H1 (cell line): Measurements from ENCODE around the gene C1QTNF7. TPM values are rescaled to one million over a fixed set of nuclear protein-coding genes. Genes with fewer than 3 reads are reported as not detected.

Experiments
- CTCF ChIA-PET: fragments of 300-600 bp; sonication (Branson Sonifier 250); formaldehyde crosslinking; loops from one replicate; lab custom pipeline; 2021; ENCODE audit not compliant: partially characterized antibody; lab: Charles Lee
- POLR2A ChIA-PET: fragments of 300-600 bp; sonication (Branson Sonifier 250); formaldehyde crosslinking; loops from one replicate; lab custom pipeline; 2021; ENCODE audit warnings: inconsistent platforms; ENCODE audit not compliant: partially characterized antibody; lab: Charles Lee
- DNase-seq, 2 experiments: peaks; one replicate each; pipeline versions ENCODE4 v3.0.0 to v3.0.0-alpha.2; 2010 to 2022; ENCODE audit warnings: low spot score in 2 of 2, low read depth in 1 of 2, mixed read lengths in 1 of 2
- FAIRE-seq: peaks from 2 replicates; lab custom pipeline; 2011; peaks lifted over from hg19 to GRCh38; lab: Jason Lieb, UNC
- H2AFZ ChIP-seq: 2 replicates; pipeline ENCODE4 v1.8.1; 2012; ENCODE audit warnings: low read length, inconsistent platforms
- H2AK5ac ChIP-seq: 2 replicates; pipeline ENCODE4 v1.6.1; 2013; ENCODE audit warnings: low read depth, low read length
- H2BK120ac ChIP-seq: replicated peaks from 2 replicates; pipeline ENCODE3; 2013; ENCODE audit warnings: low read depth, low read length, inconsistent platforms
- H2BK12ac ChIP-seq: 2 replicates; pipeline ENCODE4 v1.6.1; 2013; ENCODE audit warnings: low read depth, low read length
- H2BK15ac ChIP-seq: 2 replicates; pipeline ENCODE4 v1.6.1; 2013; ENCODE audit warnings: low read length
- H2BK20ac ChIP-seq: 2 replicates; pipeline ENCODE4 v1.6.1; 2013; ENCODE audit warnings: low read length
- H2BK5ac ChIP-seq: 2 replicates; pipeline ENCODE4 v1.6.1; 2013; ENCODE audit warnings: low read depth, low read length
- H3K14ac ChIP-seq: 2 replicates; pipeline ENCODE4 v1.6.1; 2013; ENCODE audit warnings: inconsistent platforms; ENCODE audit not compliant: insufficient read length
- H3K18ac ChIP-seq: 2 replicates; pipeline ENCODE4 v1.6.1; 2013; ENCODE audit warnings: low read length; ENCODE audit errors: extremely low read depth
- H3K23ac ChIP-seq: 2 replicates; pipeline ENCODE4 v1.6.1; 2013; ENCODE audit warnings: inconsistent platforms; ENCODE audit not compliant: insufficient read length
- H3K23me2 ChIP-seq: 2 replicates; pipeline ENCODE4 v1.6.1; 2013; ENCODE audit warnings: low read depth, low read length
- H3K27ac ChIP-seq: 2 replicates; pipeline ENCODE4 v1.6.1; 2011; ENCODE audit warnings: low read depth, low read length, inconsistent platforms
- H3K27me3 ChIP-seq, 4 experiments: replicated peaks in 1 of 4; 1 replicate in 1 of 4; 2 replicates in 3 of 4; pipeline versions ENCODE4 v1.6.1 to v1.8.1; 2011 to 2013; ENCODE audit warnings: low read length in 3 of 4, mild to moderate bottlenecking in 3 of 4, inconsistent platforms in 2 of 4, mixed read lengths in 2 of 4, moderate library complexity in 1 of 4; ENCODE audit not compliant: control insufficient read depth in 3 of 4, insufficient read depth in 3 of 4; ENCODE audit errors: extremely low read depth in 1 of 4
- H3K36me3 ChIP-seq, 4 experiments: 2 replicates each; pipeline versions ENCODE4 v1.6.1 to v1.8.1; 2011 to 2013; ENCODE audit warnings: mild to moderate bottlenecking in 4 of 4, low read length in 3 of 4, moderate library complexity in 2 of 4, control low read depth in 1 of 4, inconsistent platforms in 1 of 4; ENCODE audit not compliant: insufficient read depth in 4 of 4, control insufficient read depth in 2 of 4
- H3K4ac ChIP-seq: replicated peaks from 2 replicates; pipeline ENCODE3; 2013; ENCODE audit warnings: low read length, low read depth, mixed read lengths, inconsistent platforms; ENCODE audit not compliant: insufficient read length
- H3K4me1 ChIP-seq, 4 experiments: replicated peaks in 1 of 4; 1 replicate in 1 of 4; 2 replicates in 3 of 4; pipeline versions ENCODE4 v1.6.1 to v1.8.1; 2011 to 2013; ENCODE audit warnings: low read length in 3 of 4, inconsistent platforms in 2 of 4, mixed read lengths in 1 of 4; ENCODE audit not compliant: insufficient read depth in 4 of 4, control insufficient read depth in 3 of 4
- H3K4me2 ChIP-seq, 2 experiments: 2 replicates each; pipeline versions ENCODE4 v1.6.1 to v1.8.1; 2011 to 2013; ENCODE audit warnings: low read depth in 2 of 2, low read length in 2 of 2, control low read depth in 1 of 2, inconsistent platforms in 1 of 2, mild to moderate bottlenecking in 1 of 2; ENCODE audit not compliant: insufficient read depth in 1 of 2
- H3K4me3 ChIP-seq, 4 experiments: fragments of 200-600, 300-600 bp in 1 of 4; sonication (generic), shearing (Covaris generic), sonication (Bioruptor Twin) in 1 of 4; 2 replicates each; pipeline versions ENCODE4 v1.5.1 to v1.8.1; 2011 to 2016; ENCODE audit warnings: low read length in 4 of 4, low read depth in 3 of 4, control low read depth in 2 of 4, inconsistent platforms in 2 of 4, mild to moderate bottlenecking in 2 of 4, mixed read lengths in 1 of 4, moderate library complexity in 1 of 4; ENCODE audit not compliant: insufficient read depth in 2 of 4; ENCODE audit errors: extremely low read depth in 1 of 4
- H3K56ac ChIP-seq: replicated peaks from 2 replicates; pipeline ENCODE3; 2013; ENCODE audit warnings: low read depth, mild to moderate bottlenecking, mixed read lengths, low read length, inconsistent platforms; ENCODE audit not compliant: insufficient read length
- H3K79me1 ChIP-seq: 2 replicates; pipeline ENCODE4 v1.6.1; 2013; ENCODE audit warnings: low read depth, low read length, control low read depth
- H3K79me2 ChIP-seq, 2 experiments: 2 replicates each; pipeline versions ENCODE4 v1.6.1 to v1.8.1; 2012 to 2013; ENCODE audit warnings: low read length in 2 of 2, mild to moderate bottlenecking in 2 of 2, inconsistent platforms in 1 of 2; ENCODE audit not compliant: insufficient read depth in 2 of 2, control insufficient read depth in 1 of 2
- H3K9ac ChIP-seq, 4 experiments: replicated peaks in 1 of 4; 1 replicate in 1 of 4; 2 replicates in 3 of 4; pipeline versions ENCODE4 v1.6.1 to v1.8.1; 2011 to 2013; ENCODE audit warnings: low read depth in 3 of 4, low read length in 3 of 4, control low read depth in 2 of 4, mild to moderate bottlenecking in 2 of 4, moderate library complexity in 2 of 4, inconsistent platforms in 1 of 4; ENCODE audit errors: extremely low read depth in 1 of 4
- H3K9me3 ChIP-seq, 2 experiments: 2 replicates each; pipeline versions ENCODE4 v1.6.1 to v1.8.1; 2012 to 2013; ENCODE audit warnings: mild to moderate bottlenecking in 2 of 2, moderate library complexity in 2 of 2, control low read depth in 1 of 2, inconsistent platforms in 1 of 2, low read depth in 1 of 2, low read length in 1 of 2, mixed read lengths in 1 of 2; ENCODE audit not compliant: insufficient read depth in 2 of 2
- H4K20me1 ChIP-seq, 2 experiments: replicated peaks in 1 of 2; 2 replicates each; pipeline versions ENCODE3 to v1.8.1; 2011 to 2013; ENCODE audit warnings: inconsistent platforms in 2 of 2, low read length in 2 of 2, mild to moderate bottlenecking in 1 of 2; ENCODE audit not compliant: insufficient read depth in 2 of 2, control insufficient read depth in 1 of 2
- H4K5ac ChIP-seq: 2 replicates; pipeline ENCODE4 v1.6.1; 2013; ENCODE audit warnings: low read length, low read depth, mixed read lengths, inconsistent platforms; ENCODE audit not compliant: insufficient read length
- H4K8ac ChIP-seq: 2 replicates; pipeline ENCODE4 v1.8.0; 2013; ENCODE audit warnings: mild to moderate bottlenecking, moderate library complexity, low read length, inconsistent platforms; ENCODE audit not compliant: insufficient read depth; ENCODE audit errors: extremely low read depth
- H4K91ac ChIP-seq: replicated peaks from 2 replicates; pipeline ENCODE3; 2013; ENCODE audit warnings: low read length, mixed read lengths, inconsistent platforms; ENCODE audit not compliant: insufficient read length
- CBX5 ChIP-seq: fragments of 300-800, 300-1000 bp; sonication (generic); IDR thresholded peaks from 2 replicates; pipeline ENCODE4 v1.7.1; 2016; ENCODE audit warnings: antibody characterized with exemption, low read length, low read depth
- EGR1 ChIP-seq: IDR thresholded peaks from 2 replicates; pipeline ENCODE4 v1.6.1; 2011; ENCODE audit warnings: low read depth, low read length, borderline replicate concordance
- NRF1 ChIP-seq: IDR thresholded peaks from 2 replicates; pipeline ENCODE4 v1.6.1; 2011; ENCODE audit warnings: mild to moderate bottlenecking, low read depth, low read length, improper control_type of control experiment
- SIN3A ChIP-seq, 2 experiments: IDR thresholded peaks in 1 of 2; conservative IDR thresholded peaks in 1 of 2; 2 replicates each; pipeline ENCODE4 v1.6.1; 2011 to 2012; ENCODE audit warnings: low read length in 2 of 2, improper control_type of control experiment in 1 of 2, low read depth in 1 of 2, mild to moderate bottlenecking in 1 of 2
- WGBS, 2 experiments: shearing (Covaris generic) in 1 of 2; methylation state at CpG; one replicate each; pipeline versions ENCODE4 v1.1.6 to v1.1.7; 2013 to 2015; ENCODE audit warnings: low lambda C conversion rate in 2 of 2, mixed read lengths in 2 of 2, inconsistent platforms in 1 of 2, low coverage in 1 of 2, missing lambda C conversion rate in 1 of 2; ENCODE audit not compliant: insufficient replicate concordance in 2 of 2, insufficient coverage in 1 of 2, insufficient read length in 1 of 2; ENCODE audit errors: extremely low coverage in 1 of 2, missing lambda C conversion rate in 1 of 2; 5-methylcytosine and 5-hydroxymethylcytosine counted together
- polyA plus RNA-seq, 7 experiments: library from polyadenylated mRNA; depleted of rRNA in 3 of 7; stranded (reverse) in 5 of 7; unstranded in 2 of 7; fragments of >200 nt in 5 of 7; fragments of 200-250 nt in 2 of 7; gene quantifications; 1 replicate in 5 of 7; 2 replicates in 1 of 7; 4 replicates in 1 of 7; pipeline versions ENCODE4 v1.2.1 to v1.2.3, GENCODE V29; 2011 to 2013; ENCODE audit warnings: missing spikeins in 2 of 7, mixed read lengths in 2 of 7
- total RNA-seq: library from RNA; stranded (reverse); fragmentation: NEBNext Ultra II Directional; extraction: Animal tissue kit (Norgen Biotek cat#: 25700); gene quantifications from 2 replicates; pipeline ENCODE4 v1.2.1, GENCODE V29; 2021
- TF ChIP-seq, protein P1 (sequence below): IDR thresholded peaks from 2 replicates; pipeline ENCODE4 v1.6.1; 2012; ENCODE audit warnings: inconsistent platforms

The C1QTNF7 gene
- total and polyA plus RNA-seq, 2 of the 8 experiments (the other 6 are each of a cell fraction or from before 2014, with no cell fraction given), result not detected

DNA sequence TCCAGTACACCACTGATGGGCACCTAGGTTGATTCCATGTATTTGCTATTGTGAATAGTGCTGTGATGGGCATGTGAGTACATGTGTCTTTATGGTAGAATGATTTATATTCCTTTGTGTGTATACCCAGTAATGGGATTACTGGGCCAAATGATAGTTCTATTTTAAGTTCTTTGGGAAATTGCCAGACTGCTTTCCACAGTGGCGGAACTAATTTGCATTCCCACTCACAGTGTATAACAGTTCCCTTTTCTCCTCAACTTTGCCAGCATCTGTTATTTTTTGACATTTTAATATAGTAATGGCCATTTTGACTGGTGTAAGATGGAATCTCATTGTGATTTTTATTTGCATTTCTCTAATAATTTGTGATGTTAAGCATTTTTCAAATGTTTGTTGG, 67.8 kb downstream of the C1QTNF7 start:
- no peak overlapping the region for H4K91ac ChIP-seq
- no peak overlapping the region for H4K8ac ChIP-seq
- no peaks in the 10 kb centered on the region for H3K36me3 ChIP-seq
- H2AK5ac ChIP-seq, result no peak overlapping the region
- peaks cover 2% of the 10 kb centered on the region in 2 experiments; a peak in 1 of 4 replicates for H3K9me3 ChIP-seq
- ChIA-PET POLR2A (no interaction called here), CTCF (interaction anchor here (0.7 kb wide), 1 partner anchor 259 kb away, joined by 3 read pairs; no protein-coding TSS in a partner anchor)
- H3K18ac ChIP-seq, result no peak overlapping the region
- H3K4me1 ChIP-seq, result no peaks in the 10 kb centered on the region
- no peak overlapping the region for H2BK12ac ChIP-seq
- H3K56ac ChIP-seq, result no peak overlapping the region
- no peak for FAIRE-seq
- no peak overlapping the region for H3K4me2 ChIP-seq
- H3K4me3 ChIP-seq, result no peak overlapping the region
- no peak overlapping the region for H2AFZ ChIP-seq
- H2BK5ac ChIP-seq, result no peak overlapping the region
- H3K27me3 ChIP-seq, result no peaks in the 10 kb centered on the region
- H3K4ac ChIP-seq, result no peak overlapping the region
- no peak overlapping the region for H2BK120ac ChIP-seq
- no peak overlapping the region for H4K5ac ChIP-seq
- H3K79me1 ChIP-seq, result no peaks in the 10 kb centered on the region
- no peak overlapping the region for H3K27ac ChIP-seq
- no peaks in the 10 kb centered on the region for H3K23me2 ChIP-seq
- no peak overlapping the region for H3K14ac ChIP-seq
- H4K20me1 ChIP-seq, result no peaks in the 10 kb centered on the region
- no peak overlapping the region for H3K23ac ChIP-seq
- H2BK15ac ChIP-seq, result no peak overlapping the region
- no peak overlapping the region for H2BK20ac ChIP-seq
- WGBS, 2 experiments, result 94% methylated on average over 1 of the region's 1 CpG; no CpG with 5 or more reads in 1 of the 2 experiments
- DNase-seq, result no peak
- TF ChIP-seq SIN3A (conservative IDR thresholded peaks at IDR 0.05 in 1 of 2, IDR thresholded peaks at IDR 0.05 in 1 of 2; ENCODE audit: low read depth in 1 of 2, low read length in 2 of 2), result no peak
- no peak for TF ChIP-seq EGR1
- TF ChIP-seq NRF1, result no peak
- TF ChIP-seq, protein P1, sequence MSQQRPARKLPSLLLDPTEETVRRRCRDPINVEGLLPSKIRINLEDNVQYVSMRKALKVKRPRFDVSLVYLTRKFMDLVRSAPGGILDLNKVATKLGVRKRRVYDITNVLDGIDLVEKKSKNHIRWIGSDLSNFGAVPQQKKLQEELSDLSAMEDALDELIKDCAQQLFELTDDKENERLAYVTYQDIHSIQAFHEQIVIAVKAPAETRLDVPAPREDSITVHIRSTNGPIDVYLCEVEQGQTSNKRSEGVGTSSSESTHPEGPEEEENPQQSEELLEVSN, result no peak
- TF ChIP-seq CBX5, result no peak
- H3K9ac ChIP-seq, result no peak overlapping the region
- H3K79me2 ChIP-seq, result no peaks in the 10 kb centered on the region
